Activated CD4-positive, CD25-positive, alpha-beta regulatory T cell treated with anti-CD3 and anti-CD28 coated beads, Interleukin-2, amount 50 U/mL, for 24 hours (primary cell): ENCODE results near the gene CCDC127.
"Not testable (repeated sequence)": the region's sequence is repeated elsewhere in the genome, so short reads cannot be mapped to it uniquely, and the experiment has no call there.

Source experiments
- ATAC-seq, 2 donors: fragments of 150-1000 bp; cut with Tn5 transposase; one replicate each; pipeline ENCODE4 v1.10.0; 2021; ENCODE audit warnings: mild to moderate bottlenecking in 1 of 2, moderate library complexity in 1 of 2

Gene CCDC127

DNA sequence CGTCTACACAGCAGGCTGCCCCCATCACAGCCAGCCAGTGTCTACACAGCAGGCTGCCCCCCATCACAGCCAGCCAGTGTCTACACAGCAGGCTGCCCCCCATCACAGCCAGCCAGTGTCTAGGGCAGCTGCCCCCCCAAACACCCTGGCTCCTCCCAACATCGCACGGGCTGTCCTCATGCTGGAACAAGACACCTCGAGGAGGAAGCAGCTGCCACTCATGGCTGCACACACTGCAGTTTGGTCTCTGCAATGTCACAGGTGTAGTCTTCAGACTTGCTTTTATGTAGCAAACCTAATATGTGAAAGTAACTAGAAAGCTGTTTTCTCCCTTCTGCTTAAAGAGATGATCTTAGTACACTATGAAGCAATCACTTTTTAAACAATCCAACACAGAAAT is 17.0 kb downstream of the CCDC127 start:
- ATAC-seq, result no peak

DNA sequence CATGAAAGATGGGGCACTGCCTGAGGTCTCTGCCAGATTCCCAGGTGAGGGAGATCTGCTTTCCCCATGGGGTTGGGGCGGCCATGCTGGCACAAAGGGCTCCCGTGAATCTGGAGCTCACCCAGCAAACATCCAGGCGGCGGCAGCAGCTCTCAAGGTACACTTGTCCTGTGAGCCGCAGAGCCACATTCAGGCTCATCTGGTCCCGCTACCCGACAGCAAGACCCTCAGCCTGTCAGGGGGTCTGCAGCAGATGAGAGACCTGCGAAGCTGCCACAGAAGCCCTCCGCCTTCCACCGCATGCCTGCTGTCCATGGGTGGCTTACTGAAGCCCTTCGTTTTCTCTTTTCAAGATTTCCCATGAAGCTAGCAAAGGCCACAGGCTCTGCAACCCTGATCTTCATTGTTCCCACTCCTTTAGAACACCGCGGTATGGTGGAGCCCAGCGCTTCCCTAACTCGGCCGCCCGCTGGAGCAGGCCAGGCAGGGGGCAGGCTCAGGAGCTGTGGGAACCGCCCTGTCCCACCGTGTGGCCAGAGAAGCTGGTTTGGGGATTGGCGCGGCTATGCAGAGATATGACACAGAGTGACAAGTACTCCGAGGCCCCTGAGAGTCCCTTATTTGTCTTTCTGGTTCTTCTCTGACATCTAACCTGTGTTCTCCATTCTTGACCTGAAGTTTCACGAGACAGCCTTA is 17.9 kb downstream of the CCDC127 start:
- no peak for ATAC-seq

DNA sequence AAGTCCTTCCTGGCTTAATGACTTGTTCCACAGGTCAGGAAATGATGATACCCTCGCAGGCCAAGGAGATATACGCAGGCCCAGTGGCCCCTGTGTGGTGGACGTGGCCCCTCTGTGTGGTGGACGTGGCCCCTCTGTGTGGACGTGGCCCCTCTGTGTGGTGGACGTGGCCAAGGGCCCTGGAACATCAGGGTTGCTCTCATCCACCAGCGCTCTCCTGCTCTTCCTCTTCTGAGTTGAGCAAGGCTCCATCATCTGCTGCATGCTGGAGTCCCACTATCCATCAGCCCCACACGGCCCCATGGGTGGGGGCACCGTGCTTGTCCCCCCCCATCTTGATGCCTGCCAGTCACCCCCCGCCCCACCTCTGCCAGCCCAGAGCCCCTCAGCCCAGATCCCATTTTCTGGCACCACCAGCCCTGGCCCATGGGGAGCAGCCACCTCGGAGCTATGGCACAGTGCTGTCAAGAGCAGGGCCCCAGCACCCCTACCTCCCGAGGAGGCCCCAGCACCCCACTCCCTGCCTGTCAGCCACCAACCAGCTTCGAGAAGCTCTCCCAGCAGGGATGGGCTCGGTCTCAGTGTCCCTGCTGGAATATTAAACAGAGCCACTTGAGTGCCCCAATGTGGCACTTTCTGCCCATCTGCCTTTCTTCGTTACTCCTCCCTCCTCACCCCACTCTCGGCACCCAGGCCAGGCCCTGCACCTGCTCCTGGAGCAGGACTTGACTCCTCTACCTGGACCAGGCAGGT is 18.6 kb downstream of the CCDC127 start:
- ATAC-seq, result no peak

DNA sequence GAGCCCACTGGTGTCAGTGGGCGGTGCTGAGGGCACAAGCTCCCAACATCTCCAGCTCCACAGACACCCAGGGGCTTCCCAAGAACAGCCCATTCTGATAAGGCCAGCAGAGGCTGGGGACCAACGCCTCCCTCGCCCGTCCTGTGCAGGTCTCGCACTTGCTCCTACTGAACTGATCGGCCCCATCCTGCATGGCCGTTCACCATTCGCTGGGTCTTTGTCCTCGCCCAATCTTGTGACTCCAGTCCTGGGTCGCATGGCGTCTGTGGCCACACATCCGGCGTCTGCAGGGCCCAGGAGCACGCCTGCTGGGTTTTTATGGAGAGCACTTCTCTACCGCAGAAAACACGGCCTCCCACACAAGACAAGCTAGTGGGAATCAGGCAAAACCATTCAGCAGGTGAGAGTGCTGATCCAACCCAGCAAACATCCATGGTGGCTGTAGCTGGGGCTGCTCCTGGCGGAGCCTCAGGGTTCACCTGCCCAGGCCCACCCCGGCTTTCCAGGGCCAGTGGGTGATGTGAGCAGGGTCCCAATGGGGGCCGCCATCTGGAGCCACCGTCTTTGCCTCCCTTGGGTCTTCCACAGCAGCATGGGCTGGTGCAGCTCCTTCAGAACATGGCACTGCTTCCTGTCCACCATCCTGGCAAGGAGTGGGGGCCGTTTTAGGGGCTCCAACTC is 19.3 kb downstream of the CCDC127 start:
- ATAC-seq, result no peak

DNA sequence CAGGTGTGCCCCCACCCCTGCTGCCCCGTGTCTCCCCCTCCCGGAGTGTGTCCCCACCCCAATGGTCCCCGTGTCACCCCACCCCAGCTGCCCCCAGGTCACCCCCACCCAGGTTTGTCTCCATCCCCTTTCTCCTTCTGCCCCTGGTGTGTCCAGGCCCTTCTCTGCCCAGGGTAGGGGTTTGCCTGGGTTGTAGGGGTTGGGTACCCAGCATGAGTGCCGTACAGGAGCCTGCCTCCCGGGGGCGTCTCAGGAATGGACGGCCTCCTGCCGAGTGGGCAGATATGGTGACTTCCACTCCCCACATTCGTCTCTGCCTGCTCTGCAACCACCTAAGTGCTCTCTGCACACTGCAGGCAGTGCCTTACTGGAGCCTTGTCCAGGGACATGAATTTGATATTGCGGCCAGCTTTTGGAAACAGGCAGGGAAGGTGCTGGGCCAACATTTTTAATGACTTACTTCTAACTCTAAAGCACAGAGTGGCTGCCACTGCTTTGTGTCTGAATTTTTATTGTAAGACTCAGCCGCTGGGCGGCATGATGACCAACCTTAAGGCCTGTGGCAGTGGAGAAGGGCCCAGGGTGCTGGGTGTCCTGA is 20.0 kb downstream of the CCDC127 start:
- no peak for ATAC-seq

DNA sequence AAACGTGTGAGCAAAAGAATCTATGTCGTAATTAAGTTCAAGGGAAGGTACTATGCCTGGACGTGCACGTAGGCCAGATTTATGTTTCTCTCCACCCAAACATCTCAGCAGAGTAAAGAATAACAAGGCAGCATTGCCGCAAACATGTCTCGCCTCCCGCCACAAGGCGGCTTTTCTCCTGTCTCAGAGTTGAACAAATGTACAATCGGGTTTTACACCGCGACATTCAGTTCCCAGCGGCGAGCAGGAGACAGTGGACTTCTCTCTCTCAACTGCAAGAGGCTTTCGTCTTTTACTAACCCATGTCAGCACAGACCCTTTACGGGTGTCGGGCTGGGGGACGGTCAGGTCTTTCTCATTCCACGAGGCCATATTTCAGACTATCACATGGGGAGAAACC is 20.9 kb downstream of the CCDC127 start:
- ATAC-seq, result not testable (repeated sequence)

DNA sequence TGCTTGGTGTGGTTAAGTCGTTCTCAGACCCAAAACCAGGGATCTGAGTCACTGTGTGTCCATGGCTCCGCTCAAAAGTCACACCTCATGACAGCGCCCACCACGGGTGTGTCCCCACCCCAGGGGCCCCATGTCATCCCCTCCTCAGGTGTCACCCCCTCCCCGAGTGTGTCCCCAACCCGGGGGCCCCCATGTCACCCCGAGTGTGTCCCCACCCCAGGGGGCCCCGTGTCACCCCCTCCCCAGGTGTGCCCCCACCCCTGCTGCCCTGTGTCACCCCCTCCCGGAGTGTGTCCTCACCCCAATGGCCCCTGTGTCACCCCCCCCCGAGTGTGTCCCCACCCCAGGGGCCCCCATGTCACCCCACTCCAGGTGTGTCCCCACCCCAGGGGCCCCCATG is 21.6 kb downstream of the CCDC127 start:
- ATAC-seq, result no peak

DNA sequence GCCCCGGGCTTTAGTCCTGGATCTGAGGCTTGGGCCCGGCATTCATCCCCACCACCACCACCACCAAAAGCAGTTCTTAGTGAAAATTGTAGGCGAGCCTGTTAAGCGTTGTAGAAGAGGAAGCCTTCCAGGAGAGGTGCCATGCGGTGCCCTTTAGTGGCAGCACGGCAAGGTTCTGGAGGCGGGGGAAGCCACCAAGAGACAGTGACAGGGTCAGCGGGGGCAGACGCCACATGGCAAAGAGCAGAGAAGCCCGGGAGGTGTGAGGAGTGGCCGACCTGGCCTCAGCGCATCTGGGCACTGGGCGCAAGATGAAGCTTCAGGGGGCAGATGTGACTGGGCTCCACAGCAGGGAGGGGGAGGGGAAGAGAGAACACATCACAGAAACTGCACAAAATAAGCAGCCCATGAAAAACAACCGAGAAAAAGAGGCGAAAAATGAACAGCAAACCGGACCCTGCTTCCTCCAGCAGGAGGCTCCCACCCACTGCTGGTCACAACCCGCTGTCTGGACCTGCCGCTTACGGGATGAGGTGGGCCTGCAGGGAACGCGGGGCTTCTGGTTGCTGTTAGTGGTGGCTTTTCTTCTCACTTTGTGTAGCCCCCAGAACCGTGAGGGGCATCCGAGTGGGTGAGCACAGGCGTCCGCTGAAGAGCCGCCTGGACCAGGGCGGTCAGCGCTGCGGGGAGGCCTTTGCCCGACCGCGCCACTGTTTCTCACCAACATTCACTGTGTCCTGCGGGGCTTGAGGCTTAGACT is 22.4 kb downstream of the CCDC127 start:
- no peak for ATAC-seq

DNA sequence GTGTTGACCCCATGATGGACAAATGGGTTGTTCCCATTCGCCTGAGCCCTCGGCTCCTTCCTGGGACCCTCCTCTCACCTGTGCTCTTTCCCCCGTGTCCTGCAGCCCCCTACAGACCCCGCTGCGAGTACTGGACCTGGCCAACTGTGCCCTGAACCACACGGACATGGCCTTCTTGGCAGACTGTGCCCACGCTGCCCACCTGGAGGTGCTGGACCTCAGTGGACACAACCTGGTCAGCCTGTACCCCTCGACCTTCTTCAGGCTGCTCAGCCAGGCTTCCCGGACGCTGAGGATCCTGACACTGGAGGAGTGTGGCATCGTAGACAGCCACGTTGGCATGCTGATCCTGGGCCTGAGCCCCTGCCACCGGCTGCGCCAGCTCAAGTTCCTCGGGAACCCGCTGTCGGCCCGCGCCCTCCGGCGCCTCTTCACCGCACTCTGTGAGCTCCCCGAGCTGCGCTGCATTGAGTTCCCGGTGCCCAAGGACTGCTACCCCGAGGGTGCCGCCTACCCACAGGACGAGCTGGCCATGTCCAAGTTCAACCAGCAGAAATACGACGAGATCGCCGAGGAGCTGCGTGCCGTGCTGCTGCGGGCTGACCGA is 23.2 kb downstream of the CCDC127 start:
- no peak for ATAC-seq

DNA sequence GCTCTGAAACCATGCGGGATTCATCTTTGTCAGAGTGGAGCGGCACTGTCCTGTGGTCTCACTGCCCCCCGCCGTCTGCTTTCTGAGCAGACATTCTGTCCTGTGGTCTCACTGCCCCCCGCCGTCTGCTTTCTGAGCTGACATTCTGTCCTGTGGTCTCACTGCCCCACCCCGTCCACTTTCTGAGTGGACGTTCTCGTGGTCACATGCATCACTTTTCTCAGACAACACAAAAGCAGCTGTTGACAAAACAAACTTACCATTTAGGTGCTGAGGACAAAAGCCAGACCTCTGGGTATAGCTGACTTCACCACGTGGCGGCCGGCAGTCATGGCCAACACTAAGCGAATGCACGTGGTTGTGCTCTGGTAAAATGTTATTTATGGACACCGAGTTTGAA is 23.9 kb downstream of the CCDC127 start:
- ATAC-seq, result no peak

DNA sequence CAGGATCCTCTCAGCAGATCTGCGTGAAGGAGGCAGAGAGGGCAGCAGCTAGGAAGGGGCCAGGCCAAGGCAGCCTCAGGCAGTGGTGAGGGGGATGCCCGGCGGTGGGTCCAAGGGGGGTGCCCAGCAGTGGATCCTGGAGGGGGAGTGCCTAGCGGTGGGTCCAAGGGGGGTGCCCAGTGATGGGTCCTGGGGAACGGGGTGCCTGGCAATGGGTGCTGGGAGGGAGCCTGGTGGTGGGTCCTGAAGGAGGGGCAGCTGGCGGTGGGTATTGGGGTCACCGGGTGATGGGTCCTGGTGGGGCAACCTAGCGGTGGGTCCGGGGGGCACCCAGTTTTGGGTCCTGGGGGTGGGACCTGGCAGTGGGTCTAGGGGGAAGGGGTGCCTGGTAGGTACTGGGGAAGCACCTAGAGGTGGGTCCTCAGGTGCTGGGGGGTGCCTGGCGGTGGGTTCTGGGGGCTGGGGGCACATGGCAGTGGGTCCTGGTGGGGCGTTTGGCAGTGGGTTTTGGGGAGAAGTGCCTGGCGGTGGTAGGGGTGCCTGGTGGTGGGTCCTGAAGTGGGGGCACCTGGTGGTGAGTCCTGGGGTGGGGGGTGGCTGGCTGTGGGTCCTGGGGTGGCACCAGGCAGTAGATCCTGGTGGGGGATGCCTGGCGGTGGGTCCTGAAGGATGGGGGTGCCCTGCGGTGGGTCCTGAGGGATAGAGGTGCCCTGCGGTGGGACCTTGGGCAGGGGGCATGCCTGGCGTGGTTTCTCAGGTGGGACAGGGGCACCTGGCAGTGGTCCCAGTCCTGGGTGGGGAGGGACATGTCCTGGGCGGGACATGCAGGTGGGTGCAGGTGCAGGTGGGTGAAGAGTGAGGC is 24.8 kb downstream of the CCDC127 start:
- ATAC-seq, result no peak

DNA sequence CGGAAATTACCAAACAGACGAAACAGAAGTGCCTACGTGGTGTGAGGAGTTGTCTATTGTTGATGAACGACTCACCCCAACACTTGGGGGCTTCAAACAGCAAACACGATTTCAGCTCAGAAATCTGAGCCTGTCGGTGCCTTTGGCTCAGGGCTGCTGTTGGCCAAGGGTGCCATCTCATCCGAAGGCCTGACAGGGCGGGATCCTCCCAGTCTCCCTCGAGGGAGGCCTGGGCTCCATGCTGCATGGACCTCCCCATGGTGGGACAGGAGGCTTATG is 25.3 kb downstream of the CCDC127 start:
- ATAC-seq, result no peak

DNA sequence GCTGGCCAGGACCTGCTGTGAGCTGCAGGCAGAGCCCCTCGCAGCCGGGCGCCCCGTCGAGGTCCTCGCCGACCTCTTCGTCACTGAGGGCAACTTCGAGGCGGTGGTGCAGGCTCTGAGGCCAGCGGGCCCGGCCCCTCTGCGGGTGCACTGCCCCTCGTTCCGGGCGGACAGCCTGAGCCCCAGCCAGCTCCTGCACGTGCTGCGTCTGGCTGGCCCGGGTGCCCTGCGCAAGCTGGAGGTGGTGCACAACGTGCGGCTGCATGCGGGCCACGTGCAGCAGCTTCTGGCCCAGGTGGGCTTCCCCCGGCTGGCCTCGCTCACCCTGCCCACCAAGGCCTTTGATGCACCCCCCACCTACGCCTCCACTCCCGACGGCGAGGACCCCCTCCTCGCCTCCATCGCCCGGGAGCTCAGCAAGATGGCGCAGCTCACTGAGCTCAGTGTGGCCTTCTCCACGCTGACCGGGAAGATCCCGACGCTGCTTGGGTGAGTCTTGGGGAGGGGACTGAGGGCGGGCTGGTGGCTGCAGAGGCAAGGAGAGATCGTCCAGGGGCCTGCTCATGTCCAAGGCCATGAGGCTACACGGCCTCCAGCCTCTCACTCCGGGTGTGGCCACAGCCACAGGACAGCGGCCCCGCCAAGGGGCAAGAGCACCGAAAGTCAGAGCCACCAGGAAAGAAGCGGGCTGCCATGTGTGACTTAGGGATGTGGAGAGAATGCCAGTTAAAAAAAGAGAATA is 25.8 kb downstream of the CCDC127 start:
- no peak for ATAC-seq

DNA sequence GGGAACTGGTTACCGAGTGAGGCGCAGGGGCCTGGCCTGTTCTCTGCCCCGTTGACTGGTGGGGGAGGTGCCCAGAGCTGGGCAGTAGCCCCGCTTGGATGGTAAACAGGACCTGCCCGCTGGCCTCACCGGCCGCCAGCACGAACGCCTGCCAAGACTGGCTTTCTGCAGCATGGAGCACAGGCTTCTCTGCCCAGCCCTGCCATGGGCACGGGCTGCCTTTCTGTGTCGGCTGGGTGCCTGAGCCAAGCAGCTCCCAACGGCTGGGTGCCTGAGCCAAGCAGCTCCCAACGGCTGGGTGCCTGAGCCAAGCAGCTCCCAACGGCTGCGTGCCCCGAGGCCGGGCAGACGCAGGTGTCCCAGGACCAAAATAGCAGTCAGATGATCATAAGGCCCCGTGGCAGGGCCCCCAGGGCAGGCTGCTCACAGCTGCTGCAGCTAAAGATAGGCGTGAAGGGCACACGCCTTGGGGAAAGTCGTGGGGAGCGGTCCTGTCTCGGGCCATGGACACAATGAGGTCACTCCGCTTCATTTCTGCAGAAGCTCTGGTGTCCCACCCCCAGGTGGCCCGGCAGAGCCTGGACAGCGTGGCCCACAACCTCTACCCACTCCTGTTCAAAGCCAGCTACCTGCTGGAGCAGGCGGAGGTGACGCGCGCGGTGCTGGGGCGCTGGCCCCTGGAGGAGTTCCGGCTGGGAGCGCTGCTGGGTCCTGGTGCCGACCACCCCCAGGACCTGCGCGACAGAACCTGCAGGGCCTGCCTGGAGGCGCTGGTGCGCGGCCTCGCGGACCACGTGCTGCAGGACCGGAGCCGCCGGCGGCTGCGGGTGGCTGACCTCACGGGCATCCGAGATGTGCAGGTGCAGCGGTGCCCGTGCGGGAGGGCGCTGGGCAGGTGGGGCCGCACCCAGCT is 26.7 kb downstream of the CCDC127 start, which contains the start of gene LRRC14B:
Gene LRRC14B, plus strand, starts transcription at position 460 of the 913 bp plus-strand sequence. Its CDS starts 44 bp downstream, at position 504.
- no peak for ATAC-seq

DNA sequence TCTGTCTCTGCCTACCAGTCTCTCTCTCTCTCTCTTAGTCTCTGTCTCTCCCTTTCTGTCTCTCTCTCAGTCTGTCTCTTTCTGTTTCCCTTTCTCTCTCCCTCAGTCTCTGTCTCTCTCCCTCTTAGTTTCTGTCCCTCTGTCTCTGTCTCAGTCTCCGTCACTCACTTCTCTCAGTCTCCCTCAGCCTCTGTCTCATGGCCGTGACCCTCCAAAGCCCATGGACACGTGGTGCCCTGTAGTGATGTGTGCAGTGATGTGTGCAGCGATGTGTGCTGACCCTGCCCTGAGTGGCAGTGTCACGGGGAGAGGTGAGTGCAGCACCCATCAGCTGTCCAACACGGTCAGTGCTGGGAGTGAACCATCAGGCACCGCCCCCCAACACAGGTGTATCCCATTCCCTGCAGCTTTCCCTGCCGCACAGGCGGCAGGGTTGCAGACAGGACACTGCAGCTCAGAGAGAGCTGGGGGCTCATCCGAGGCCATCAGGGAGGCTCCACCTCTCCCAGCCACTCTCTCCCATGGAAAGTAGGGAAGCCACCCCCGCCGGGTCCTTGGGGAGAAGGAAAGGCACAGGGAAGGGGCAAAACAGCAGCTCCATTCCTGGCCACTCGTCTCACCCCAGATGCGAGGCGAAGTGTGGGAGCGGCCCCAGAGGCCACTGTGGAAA is 27.5 kb downstream of the CCDC127 start:
- ATAC-seq, result no peak

DNA sequence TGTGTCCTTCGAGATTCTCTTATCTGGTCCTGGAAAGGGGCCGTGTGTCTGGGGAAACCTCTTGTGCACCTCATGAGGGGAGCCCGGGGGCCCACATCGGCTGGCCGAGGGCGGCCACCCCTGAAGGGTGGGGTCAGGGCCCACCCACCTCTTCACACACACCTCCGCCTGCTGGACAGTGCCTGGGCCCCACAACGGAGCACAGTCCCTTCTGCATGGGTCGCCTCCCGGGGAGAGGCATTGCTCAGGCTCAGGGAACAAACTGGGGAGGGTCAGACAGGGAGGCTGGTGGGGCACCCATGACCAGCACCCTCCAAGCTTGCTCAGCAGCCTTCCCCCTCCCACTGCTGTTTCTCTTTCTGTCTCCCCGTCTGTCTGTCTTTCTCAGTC is 28.0 kb downstream of the CCDC127 start:
- ATAC-seq, result no peak

DNA sequence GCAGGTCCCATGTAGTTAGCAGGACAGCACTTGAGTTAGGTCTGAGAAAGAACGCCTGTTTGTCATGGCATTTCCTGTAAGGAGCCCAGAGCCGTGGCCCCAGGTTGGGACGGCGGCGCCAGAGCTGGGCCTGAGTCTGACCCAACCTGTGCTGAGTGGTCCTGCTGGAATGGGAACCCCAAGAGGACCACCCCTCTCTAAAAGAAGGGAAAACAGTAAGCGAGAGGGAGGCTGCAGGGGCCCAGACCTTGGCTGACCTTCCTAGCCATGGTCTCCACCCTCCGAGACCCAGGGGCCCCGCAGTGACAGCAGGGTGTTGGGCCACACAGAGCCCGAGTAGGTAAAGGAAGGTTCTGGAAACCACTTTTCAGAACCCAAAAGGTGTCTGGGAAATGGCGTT is 28.5 kb downstream of the CCDC127 start:
- no peak for ATAC-seq

DNA sequence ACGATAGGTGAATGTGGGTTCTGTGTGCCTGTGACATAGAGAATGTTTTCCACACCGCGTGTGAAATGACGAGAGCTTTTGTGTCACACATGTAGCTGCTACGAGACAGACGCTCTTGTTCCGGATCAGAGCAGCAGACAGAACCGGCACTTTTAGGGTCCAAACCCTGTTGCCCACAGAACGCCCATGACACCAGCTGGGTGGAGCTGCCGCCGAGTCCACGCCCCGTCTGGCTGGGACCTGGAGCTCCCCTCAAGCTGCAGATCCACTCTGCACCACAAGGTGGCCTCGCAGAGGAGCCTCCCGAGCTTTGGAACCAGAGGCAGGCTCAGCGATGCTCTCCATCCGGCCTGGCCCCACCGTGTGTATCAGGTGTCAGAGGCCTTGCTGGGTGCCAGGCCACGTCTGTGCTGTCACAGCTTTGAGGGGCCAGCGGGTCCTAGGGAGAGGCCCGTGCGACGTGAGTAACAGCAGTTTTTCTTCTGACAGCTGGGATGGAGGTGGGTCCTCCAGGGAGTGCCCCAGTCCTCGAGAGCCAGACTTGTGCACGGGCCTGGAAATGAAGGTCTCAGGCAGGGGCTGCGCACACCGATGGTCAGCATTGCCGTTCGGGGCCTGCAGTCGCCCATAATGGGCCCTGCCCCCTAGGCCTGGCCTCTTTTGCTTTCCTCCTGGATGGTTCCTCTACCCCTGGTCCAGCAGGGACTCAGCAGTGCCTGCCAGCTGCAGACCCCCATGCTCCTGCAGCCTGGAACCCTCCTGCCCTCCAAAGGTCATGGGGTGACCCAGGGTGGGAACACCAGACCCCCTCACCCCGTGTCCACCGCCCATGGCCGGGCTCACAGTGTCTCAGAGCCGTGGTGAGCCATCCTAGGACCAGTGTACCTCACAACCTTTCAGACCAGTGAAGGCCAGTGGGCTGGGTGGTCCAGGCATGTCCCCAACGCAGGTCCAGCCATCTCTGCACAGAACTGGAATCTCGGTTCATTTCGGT is 29.2 kb downstream of the CCDC127 start:
- ATAC-seq, result peak; percentile 91 to 93
